Endothelial cell of umbilical vein (primary cell): ENCODE data around the gene GALK1. TPM values are rescaled to one million over a fixed set of nuclear protein-coding genes. Genes with fewer than 3 reads are reported as not detected.

ENCODE experiments used
- BruUV-seq: library from RNA; stranded (reverse); fragments of 400-500 nt; replicated peaks from 2 replicates; lab custom pipeline; 2021; lab: Mats Ljungman, UMichigan
- CTCF ChIA-PET: fragments of 300-600, 350-600 bp; sonication (Branson Sonifier 250); formaldehyde crosslinking; loops from one replicate; lab custom pipeline; 2021; ENCODE audit warnings: antibody characterized with exemption, inconsistent platforms; lab: Charles Lee
- POLR2A ChIA-PET: fragments of 300-600, 350-600 bp; sonication (Branson Sonifier 250); formaldehyde crosslinking; loops from one replicate; lab custom pipeline; 2021; ENCODE audit warnings: antibody characterized with exemption, inconsistent platforms; lab: Charles Lee
- DNase-seq: peaks from one replicate; pipeline ENCODE4 v3.0.0-alpha.2; 2011; ENCODE audit warnings: low read depth, low spot score
- FAIRE-seq: peaks from 2 replicates; lab custom pipeline; 2011; peaks lifted over from hg19 to GRCh38; lab: Jason Lieb, UNC
- H2AFZ ChIP-seq: 2 replicates; pipeline ENCODE4 v1.6.0; 2012; ENCODE audit warnings: low read depth, low read length, control low read depth, inconsistent platforms
- H3K27ac ChIP-seq: 2 replicates; pipeline ENCODE4 v1.5.1; 2011; ENCODE audit warnings: low read depth, mild to moderate bottlenecking, control low read depth, low read length, moderate library complexity; ENCODE audit not compliant: insufficient read depth
- H3K27me3 ChIP-seq, 2 experiments: 2 replicates each; pipeline versions ENCODE4 v1.6.0 to v1.6.1; 2011; ENCODE audit warnings: low read length in 2 of 2, mixed read lengths in 1 of 2; ENCODE audit not compliant: control insufficient read depth in 2 of 2, insufficient read depth in 2 of 2
- H3K36me3 ChIP-seq, 2 experiments: 2 replicates in 1 of 2; 3 replicates in 1 of 2; pipeline ENCODE4 v1.5.1; 2011; ENCODE audit warnings: low read length in 2 of 2, mild to moderate bottlenecking in 1 of 2, moderate library complexity in 1 of 2; ENCODE audit not compliant: control insufficient read depth in 2 of 2, insufficient read depth in 2 of 2; ENCODE audit errors: extremely low read depth in 1 of 2
- H3K4me1 ChIP-seq: 3 replicates; pipeline ENCODE4 v1.5.1; 2011; ENCODE audit warnings: mild to moderate bottlenecking, low read length; ENCODE audit not compliant: control insufficient read depth, insufficient read depth; ENCODE audit errors: extremely low read depth
- H3K4me2 ChIP-seq: 2 replicates; pipeline ENCODE4 v1.6.1; 2011; ENCODE audit warnings: low read length, control low read depth, mixed read lengths; ENCODE audit not compliant: insufficient read depth
- H3K4me3 ChIP-seq, 3 experiments: fragments of 200-600 bp in 1 of 3; sonication (generic), shearing (Covaris generic) in 1 of 3; replicated peaks in 1 of 3; 2 replicates each; pipeline ENCODE4 v1.5.1; 2011 to 2016; ENCODE audit warnings: control low read depth in 3 of 3, low read length in 3 of 3, mild to moderate bottlenecking in 2 of 3, inconsistent platforms in 1 of 3, low read depth in 1 of 3, moderate library complexity in 1 of 3; ENCODE audit not compliant: insufficient read depth in 1 of 3
- H3K79me2 ChIP-seq: 2 replicates; pipeline ENCODE4 v1.6.0; 2012; ENCODE audit warnings: low read length, inconsistent platforms; ENCODE audit not compliant: control insufficient read depth, insufficient read depth
- H3K9ac ChIP-seq: replicated peaks from 2 replicates; pipeline ENCODE3; 2011; ENCODE audit warnings: low read length, control low read depth; ENCODE audit not compliant: insufficient read depth; ENCODE audit errors: extremely low read depth
- H3K9me1 ChIP-seq: replicated peaks from 3 replicates; pipeline ENCODE4 v1.6.0; 2011; ENCODE audit warnings: mild to moderate bottlenecking, low read length; ENCODE audit not compliant: control insufficient read depth, insufficient read depth; ENCODE audit errors: extremely low read depth
- H3K9me3 ChIP-seq: replicated peaks from 2 replicates; pipeline ENCODE4 v1.5.1; 2012; ENCODE audit warnings: low read length, inconsistent platforms; ENCODE audit not compliant: control insufficient read depth, insufficient read depth
- H4K20me1 ChIP-seq: replicated peaks from 2 replicates; pipeline ENCODE3; 2011; ENCODE audit warnings: mild to moderate bottlenecking, low read length; ENCODE audit not compliant: control insufficient read depth, insufficient read depth; ENCODE audit errors: extremely low read depth
- CTCF ChIP-seq, 2 donors: IDR thresholded peaks; 1 replicate in 1 of 2; 2 replicates in 1 of 2; pipeline ENCODE4 v1.5.1; 2011; ENCODE audit warnings: low read length in 2 of 2, mild to moderate bottlenecking in 2 of 2, moderate library complexity in 2 of 2, control low read depth in 1 of 2, inconsistent platforms in 1 of 2, low read depth in 1 of 2; ENCODE audit not compliant: insufficient read depth in 1 of 2; ENCODE audit errors: extremely low read depth in 1 of 2
- EZH2 ChIP-seq: IDR thresholded peaks from 2 replicates; pipeline ENCODE4 v1.6.1; 2012; ENCODE audit warnings: borderline replicate concordance, low read depth, mild to moderate bottlenecking, moderate library complexity, low read length, inconsistent platforms; ENCODE audit not compliant: severe bottlenecking
- FOS ChIP-seq: IDR thresholded peaks from 2 replicates; pipeline ENCODE4 v1.6.1; 2011; ENCODE audit warnings: mild to moderate bottlenecking, low read length, moderate library complexity, borderline replicate concordance; ENCODE audit not compliant: insufficient read depth
- GATA2 ChIP-seq: IDR thresholded peaks from 2 replicates; pipeline ENCODE4 v1.7.0; 2011; ENCODE audit warnings: low read depth, mild to moderate bottlenecking, moderate library complexity, mixed read lengths, low read length; ENCODE audit not compliant: insufficient read length, insufficient read depth
- JUN ChIP-seq: IDR thresholded peaks from 2 replicates; pipeline ENCODE4 v1.6.1; 2011; ENCODE audit warnings: borderline replicate concordance, low read depth; ENCODE audit not compliant: insufficient read length, insufficient read depth
- MYC ChIP-seq: IDR thresholded peaks from one replicate; pipeline ENCODE4 v1.6.1; 2011; ENCODE audit warnings: mild to moderate bottlenecking, low read depth, low read length
- POLR2A ChIP-seq: IDR thresholded peaks from 2 replicates; pipeline ENCODE4 v1.6.1; 2012; ENCODE audit warnings: low read depth, mild to moderate bottlenecking, control low read depth, low read length
- POLR2AphosphoS5 ChIP-seq: IDR thresholded peaks from 2 replicates; pipeline ENCODE4 v1.6.1; 2012; ENCODE audit warnings: low read depth, mild to moderate bottlenecking, control low read depth, low read length, moderate library complexity; ENCODE audit not compliant: insufficient read depth
- dilution Hi-C: fragments of 300-500 bp; cut with MboI; formaldehyde crosslinking; loops from one replicate; pipeline ENCODE4 v1.15.0; 2019; ENCODE audit warnings: low sequenced_read_pairs; ENCODE audit not compliant: extremely low pct_ligation_motif_present
- intact Hi-C: fragments of 100-400 bp; cut with micrococcal nuclease; formaldehyde crosslinking; loops from one replicate; pipeline ENCODE4 v1.10.0; 2022
- polyA plus RNA-seq, 4 experiments: library from polyadenylated mRNA; depleted of rRNA in 3 of 4; stranded (reverse) in 3 of 4; unstranded in 1 of 4; fragments of >200 nt; gene quantifications; 2 replicates each; pipeline versions ENCODE4 v1.2.1 to v1.2.3, GENCODE V29; 2011 to 2012; ENCODE audit warnings: missing spikeins in 1 of 4
- total RNA-seq: library from RNA; stranded (reverse); gene quantifications from 2 replicates; pipeline ENCODE4 v1.2.3, GENCODE V29; 2021
- TF ChIP-seq, protein P1 (sequence below): IDR thresholded peaks from 2 replicates; pipeline ENCODE4 v1.6.1; 2011; ENCODE audit not compliant: insufficient read depth, insufficient read length

GALK1 gene
- total and polyA plus RNA-seq, 2 donors (not counting 3 experiments of a cell fraction or from before 2014, with no cell fraction given): 45.8 to 63.7 TPM

DNA sequence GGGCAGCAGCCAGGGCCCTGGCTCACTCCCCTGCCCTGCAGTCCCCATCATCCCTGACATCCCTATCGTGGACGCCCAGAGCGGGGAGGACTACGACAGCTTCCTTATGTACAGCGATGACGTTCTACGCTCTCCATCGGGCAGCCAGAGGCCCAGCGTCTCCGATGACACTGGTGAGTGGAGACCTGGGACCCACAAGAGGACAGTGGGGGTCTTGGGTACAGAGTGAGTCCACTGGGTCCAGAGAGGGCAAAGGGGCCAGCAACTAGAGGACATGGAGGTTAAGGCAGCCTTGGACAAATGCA lies 12.6 kb downstream of the GALK1 start:
- Histone ChIP-seq H3K9me1 (no peaks in the 10 kb centered on the region), H3K27me3 (no peaks in the 10 kb centered on the region), H3K4me1 (no peaks in the 10 kb centered on the region), H3K9ac (no peak overlapping the region), H3K9me3 (no peaks in the 10 kb centered on the region), H3K27ac (no peak overlapping the region), H4K20me1 (no peaks in the 10 kb centered on the region), H3K4me2 (no peak overlapping the region), H3K4me3 (no peak overlapping the region), H2AFZ (no peak overlapping the region), H3K79me2 (no peaks in the 10 kb centered on the region), H3K36me3 (no peaks in the 10 kb centered on the region)
- POLR2A ChIA-PET: no interaction called here
- FAIRE-seq: no peak
- DNase-seq: no peak
- TF ChIP-seq JUN: no peak
- TF ChIP-seq POLR2A: no peak
- TF ChIP-seq MYC: no peak
- no peak for TF ChIP-seq FOS
- TF ChIP-seq, protein P1, sequence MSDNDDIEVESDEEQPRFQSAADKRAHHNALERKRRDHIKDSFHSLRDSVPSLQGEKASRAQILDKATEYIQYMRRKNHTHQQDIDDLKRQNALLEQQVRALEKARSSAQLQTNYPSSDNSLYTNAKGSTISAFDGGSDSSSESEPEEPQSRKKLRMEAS: no peak
- TF ChIP-seq CTCF (IDR thresholded peaks at IDR 0.05; ENCODE audit: extremely low read depth in 1 of 2, insufficient read depth in 1 of 2, low read depth in 1 of 2, low read length in 2 of 2): no peak
- no peak for TF ChIP-seq EZH2
- TF ChIP-seq GATA2: no peak
- no peak for TF ChIP-seq POLR2AphosphoS5
- CTCF ChIA-PET: interaction anchor here (0.7 to 2.6 kb wide), 4 partner anchors 13 to 133 kb away, joined by 3 to 45 read pairs (median 13); partner anchors contain the start of genes GALK1 and SMIM5
- intact Hi-C loops: no loop called here
- dilution Hi-C loops: no loop called here
- no TSS peak for BruUV-seq
